ENCODE measurements around the gene TGOLN2.

- TF ChIP-seq EZH2phosphoT487 (IDR thresholded peaks at IDR 0.05; ENCODE audit: low read depth, severe bottlenecking, unreplicated experiment) (no peak), EZH2 (IDR thresholded peaks at IDR 0.05; ENCODE audit: borderline replicate concordance) (no peak)
These were observed 9.3 kb downstream of the TGOLN2 start for GRCh38 chr2:85318222-85319074.

Data from hepatocyte (in vitro differentiated cells).